Measurements from ENCODE around the gene TSHZ1. TPM values are rescaled to one million over a fixed set of nuclear protein-coding genes. Genes with fewer than 3 reads are reported as not detected.

TSHZ1 gene
- total RNA-seq, 1 experiment from 2014 or later, result 5.7 TPM

- H3K9me3 ChIP-seq (ENCODE audit: low read length), result no peaks in the 10 kb centered on the region
- H3K4me2 ChIP-seq (ENCODE audit: low read depth, low read length, poor library complexity, severe bottlenecking), result no peak overlapping the region
- DNase-seq, result no peak
- no peak overlapping the region for H3K4me3 ChIP-seq (ENCODE audit: low read length)
- peaks cover 4% of the 10 kb centered on the region for H4K20me1 ChIP-seq (ENCODE audit: insufficient read depth, low read depth, low read length)
- no peak overlapping the region for H3K27ac ChIP-seq (ENCODE audit: low read length)
- no peaks in the 10 kb centered on the region for H3K79me2 ChIP-seq (ENCODE audit: low read length)
- H3K4me1 ChIP-seq (ENCODE audit: low read length), result no peaks in the 10 kb centered on the region
- H3K27me3 ChIP-seq (ENCODE audit: low read length), result no peaks in the 10 kb centered on the region
- H3K9me2 ChIP-seq (replicated peaks; ENCODE audit: insufficient read depth, low read length), result no peaks in the 10 kb centered on the region
- no peaks in the 10 kb centered on the region for H3K36me3 ChIP-seq (ENCODE audit: insufficient read depth, low read length)
- H3K9ac ChIP-seq (ENCODE audit: low read length), result no peak overlapping the region
- no peak overlapping the region for H2AFZ ChIP-seq (ENCODE audit: low read length)
These were observed 25.3 kb downstream of the TSHZ1 start for GRCh38 chr18:75235896-75236295.

- no peak overlapping the region for H3K27ac ChIP-seq (ENCODE audit: low read length)
- no peaks in the 10 kb centered on the region for H3K4me1 ChIP-seq (ENCODE audit: low read length)
- H3K9ac ChIP-seq (ENCODE audit: low read length), result no peak overlapping the region
- no peak overlapping the region for H3K4me3 ChIP-seq (ENCODE audit: low read length)
- no peaks in the 10 kb centered on the region for H3K36me3 ChIP-seq (ENCODE audit: insufficient read depth, low read length)
- no peaks in the 10 kb centered on the region for H3K79me2 ChIP-seq (ENCODE audit: low read length)
- H2AFZ ChIP-seq (ENCODE audit: low read length), result no peak overlapping the region
- no peaks in the 10 kb centered on the region for H3K9me2 ChIP-seq (replicated peaks; ENCODE audit: insufficient read depth, low read length)
- peaks cover 4% of the 10 kb centered on the region for H4K20me1 ChIP-seq (ENCODE audit: insufficient read depth, low read depth, low read length)
- no peaks in the 10 kb centered on the region for H3K27me3 ChIP-seq (ENCODE audit: low read length)
- DNase-seq, result no peak
- H3K9me3 ChIP-seq (ENCODE audit: low read length), result no peaks in the 10 kb centered on the region
- no peak overlapping the region for H3K4me2 ChIP-seq (ENCODE audit: low read depth, low read length, poor library complexity, severe bottlenecking)
These were observed 27.5 kb downstream of the TSHZ1 start for GRCh38 chr18:75238100-75238499.

- Histone ChIP-seq H3K36me3 (ENCODE audit: insufficient read depth, low read length) (no peaks in the 10 kb centered on the region), H3K9me2 (replicated peaks; ENCODE audit: insufficient read depth, low read length) (no peaks in the 10 kb centered on the region), H3K4me3 (ENCODE audit: low read length) (no peak overlapping the region), H3K4me2 (ENCODE audit: low read depth, low read length, poor library complexity, severe bottlenecking) (no peak overlapping the region), H3K4me1 (ENCODE audit: low read length) (no peaks in the 10 kb centered on the region), H3K79me2 (ENCODE audit: low read length) (no peaks in the 10 kb centered on the region), H3K27ac (ENCODE audit: low read length) (no peak overlapping the region), H3K9me3 (ENCODE audit: low read length) (no peaks in the 10 kb centered on the region), H3K27me3 (ENCODE audit: low read length) (no peaks in the 10 kb centered on the region), H3K9ac (ENCODE audit: low read length) (no peak overlapping the region), H4K20me1 (ENCODE audit: insufficient read depth, low read depth, low read length) (peaks cover 4% of the 10 kb centered on the region), H2AFZ (ENCODE audit: low read length) (no peak overlapping the region)
- DNase-seq, result no peak
These were observed 28.2 kb downstream of the TSHZ1 start for GRCh38 chr18:75238786-75239185.

- no peaks in the 10 kb centered on the region for H3K9me2 ChIP-seq (replicated peaks; ENCODE audit: insufficient read depth, low read length)
- H3K27me3 ChIP-seq (ENCODE audit: low read length), result no peaks in the 10 kb centered on the region
- H3K4me3 ChIP-seq (ENCODE audit: low read length), result no peak overlapping the region
- no peaks in the 10 kb centered on the region for H3K36me3 ChIP-seq (ENCODE audit: insufficient read depth, low read length)
- no peak overlapping the region for H2AFZ ChIP-seq (ENCODE audit: low read length)
- no peak overlapping the region for H3K27ac ChIP-seq (ENCODE audit: low read length)
- no peaks in the 10 kb centered on the region for H3K4me1 ChIP-seq (ENCODE audit: low read length)
- DNase-seq, result peak; percentile 59
- H3K79me2 ChIP-seq (ENCODE audit: low read length), result no peaks in the 10 kb centered on the region
- no peak overlapping the region for H3K9ac ChIP-seq (ENCODE audit: low read length)
- H4K20me1 ChIP-seq (ENCODE audit: insufficient read depth, low read depth, low read length), result no peaks in the 10 kb centered on the region; the same call in 1 of the 2 replicates
- H3K4me2 ChIP-seq (ENCODE audit: low read depth, low read length, poor library complexity, severe bottlenecking), result no peak overlapping the region
- no peaks in the 10 kb centered on the region for H3K9me3 ChIP-seq (ENCODE audit: low read length)
These were observed 29.8 kb downstream of the TSHZ1 start for GRCh38 chr18:75240433-75240832.

- Histone ChIP-seq H3K9me2 (replicated peaks; ENCODE audit: insufficient read depth, low read length) (no peaks in the 10 kb centered on the region), H3K9me3 (ENCODE audit: low read length) (no peaks in the 10 kb centered on the region), H3K27me3 (ENCODE audit: low read length) (no peaks in the 10 kb centered on the region), H3K9ac (ENCODE audit: low read length) (no peak overlapping the region), H4K20me1 (ENCODE audit: insufficient read depth, low read depth, low read length) (peaks cover 10% of the 10 kb centered on the region; the same call in 1 of the 2 replicates), H3K27ac (ENCODE audit: low read length) (no peak overlapping the region), H2AFZ (ENCODE audit: low read length) (no peak overlapping the region), H3K36me3 (ENCODE audit: insufficient read depth, low read length) (no peaks in the 10 kb centered on the region), H3K79me2 (ENCODE audit: low read length) (no peaks in the 10 kb centered on the region), H3K4me2 (ENCODE audit: low read depth, low read length, poor library complexity, severe bottlenecking) (no peak overlapping the region), H3K4me3 (ENCODE audit: low read length) (no peak overlapping the region), H3K4me1 (ENCODE audit: low read length) (no peaks in the 10 kb centered on the region)
- DNase-seq, result no peak
These were observed 31.1 kb downstream of the TSHZ1 start for GRCh38 chr18:75241705-75242104.

GRCh38 chr18:75244351-75245313 is 34.0 kb downstream of the TSHZ1 start:
- H2AFZ ChIP-seq (ENCODE audit: low read length), result no peak overlapping the region
- no peaks in the 10 kb centered on the region for H3K79me2 ChIP-seq (ENCODE audit: low read length)

GRCh38 chr18:75246721-75247610 is 36.4 kb downstream of the TSHZ1 start:
- Histone ChIP-seq H3K9me2 (replicated peaks; ENCODE audit: insufficient read depth, low read length) (no peaks in the 10 kb centered on the region), H3K4me3 (ENCODE audit: low read length) (no peak overlapping the region), H3K27me3 (ENCODE audit: low read length) (no peaks in the 10 kb centered on the region), H3K9me3 (ENCODE audit: low read length) (no peaks in the 10 kb centered on the region), H3K4me1 (ENCODE audit: low read length) (no peaks in the 10 kb centered on the region), H2AFZ (ENCODE audit: low read length) (no peak overlapping the region), H3K4me2 (ENCODE audit: low read depth, low read length, poor library complexity, severe bottlenecking) (peak overlapping the region; percentile 2), H3K27ac (ENCODE audit: low read length) (no peak overlapping the region), H3K9ac (ENCODE audit: low read length) (no peak overlapping the region), H3K79me2 (ENCODE audit: low read length) (no peaks in the 10 kb centered on the region), H4K20me1 (ENCODE audit: insufficient read depth, low read depth, low read length) (peaks cover 14% of the 10 kb centered on the region), H3K36me3 (ENCODE audit: insufficient read depth, low read length) (no peaks in the 10 kb centered on the region)
- no peak for DNase-seq

More at GRCh38 chr18:75244351-75245313, 34.0 kb downstream of the TSHZ1 start:
- no peaks in the 10 kb centered on the region for H3K4me1 ChIP-seq (ENCODE audit: low read length)
- no peaks in the 10 kb centered on the region for H3K36me3 ChIP-seq (ENCODE audit: insufficient read depth, low read length)
- no peak overlapping the region for H3K4me3 ChIP-seq (ENCODE audit: low read length)
- no peaks in the 10 kb centered on the region for H3K9me3 ChIP-seq (ENCODE audit: low read length)
- no peak overlapping the region for H3K4me2 ChIP-seq (ENCODE audit: low read depth, low read length, poor library complexity, severe bottlenecking)
- no peak overlapping the region for H3K27ac ChIP-seq (ENCODE audit: low read length)
- peaks cover 14% of the 10 kb centered on the region; the same call in 1 of the 2 replicates for H4K20me1 ChIP-seq (ENCODE audit: insufficient read depth, low read depth, low read length)
- H3K9me2 ChIP-seq (replicated peaks; ENCODE audit: insufficient read depth, low read length), result no peaks in the 10 kb centered on the region
- H3K9ac ChIP-seq (ENCODE audit: low read length), result no peak overlapping the region
- no peak for DNase-seq
- H3K27me3 ChIP-seq (ENCODE audit: low read length), result no peaks in the 10 kb centered on the region

Data from Karpas-422 (cell line).